Endothelial cell (in vitro differentiated cells): ENCODE measurements around the gene MACROD2. TPM values are rescaled to one million over a fixed set of nuclear protein-coding genes. Genes with fewer than 3 reads are reported as not detected.
"Not testable (repeated sequence)": the region's sequence is repeated elsewhere in the genome, so short reads cannot be mapped to it uniquely, and the experiment has no call there.

Experiments
- DNase-seq: peaks from one replicate; pipeline ENCODE4 v3.0.0; 2021; ENCODE audit warnings: low spot score
- H3K27ac Mint-ChIP-seq: one replicate; pipeline ENCODE4 v1.8.0; 2021; ENCODE audit warnings: mixed read lengths, inconsistent platforms; ENCODE audit not compliant: unreplicated experiment
- H3K27me3 Mint-ChIP-seq: one replicate; pipeline ENCODE4 v1.8.0; 2021; ENCODE audit warnings: mild to moderate bottlenecking, moderate library complexity, mixed read lengths, inconsistent platforms; ENCODE audit not compliant: unreplicated experiment
- H3K36me3 Mint-ChIP-seq: one replicate; pipeline ENCODE4 v1.8.0; 2021; ENCODE audit warnings: mild to moderate bottlenecking, low read depth, mixed read lengths, inconsistent platforms; ENCODE audit not compliant: unreplicated experiment
- H3K4me1 Mint-ChIP-seq: one replicate; pipeline ENCODE4 v1.8.0; 2021; ENCODE audit warnings: mild to moderate bottlenecking, mixed read lengths, inconsistent platforms; ENCODE audit not compliant: unreplicated experiment
- H3K4me3 Mint-ChIP-seq: one replicate; pipeline ENCODE4 v1.8.0; 2021; ENCODE audit warnings: mild to moderate bottlenecking, mixed read lengths, inconsistent platforms; ENCODE audit not compliant: unreplicated experiment
- H3K9me3 Mint-ChIP-seq: one replicate; pipeline ENCODE4 v1.8.0; 2021; ENCODE audit warnings: mixed read lengths, inconsistent platforms; ENCODE audit not compliant: unreplicated experiment
- CTCF ChIP-seq: fragments of 200-600 bp; sonication (generic); IDR thresholded peaks from one replicate; pipeline ENCODE4 v1.5.0; 2021; ENCODE audit warnings: antibody characterized with exemption; ENCODE audit not compliant: unreplicated experiment
- total RNA-seq: library from RNA; stranded (reverse); fragmentation: NEBNext Ultra II Directional; extraction: Animal tissue kit (Norgen Biotek cat#: 25700); gene quantifications from one replicate; pipeline ENCODE4 v1.2.1, GENCODE V29; 2021; ENCODE audit not compliant: unreplicated experiment

Gene MACROD2
- total RNA-seq, 1 donor from 2014 or later = 6.4 TPM

GRCh38 chr20:15535863-15536262 is 1540.5 kb downstream of the MACROD2 start:
- Mint-ChIP-seq H3K36me3 (no peaks in the 10 kb centered on the region), H3K27me3 (peaks cover 1% of the 10 kb centered on the region), H3K4me3 (no peak overlapping the region), H3K27ac (no peak overlapping the region), H3K9me3 (no peaks in the 10 kb centered on the region), H3K4me1 (no peaks in the 10 kb centered on the region)
- no peak for DNase-seq
- TF ChIP-seq CTCF = no peak

- H3K4me1 Mint-ChIP-seq, H3K36me3 Mint-ChIP-seq, H3K27ac Mint-ChIP-seq, H3K4me3 Mint-ChIP-seq, H3K9me3 Mint-ChIP-seq, DNase-seq, H3K27me3 Mint-ChIP-seq: not testable (repeated sequence)
Observed at GRCh38 chr20:15537200-15537599, 1541.9 kb downstream of the MACROD2 start.

- H3K36me3 Mint-ChIP-seq = no peaks in the 10 kb centered on the region
- H3K4me1 Mint-ChIP-seq = no peaks in the 10 kb centered on the region
- H3K9me3 Mint-ChIP-seq = no peaks in the 10 kb centered on the region
- no peak overlapping the region for H3K4me3 Mint-ChIP-seq
- no peak for DNase-seq
- TF ChIP-seq CTCF = no peak
- H3K27ac Mint-ChIP-seq = no peak overlapping the region
- H3K27me3 Mint-ChIP-seq = no peaks in the 10 kb centered on the region
Observed at GRCh38 chr20:15542655-15543054, 1547.3 kb downstream of the MACROD2 start.

GRCh38 chr20:15544742-15545141 is 1549.4 kb downstream of the MACROD2 start:
- Mint-ChIP-seq H3K27ac (no peak overlapping the region), H3K4me3 (no peak overlapping the region), H3K36me3 (no peaks in the 10 kb centered on the region), H3K9me3 (no peaks in the 10 kb centered on the region), H3K27me3 (no peaks in the 10 kb centered on the region), H3K4me1 (no peaks in the 10 kb centered on the region)
- no peak for TF ChIP-seq CTCF
- DNase-seq = no peak

GRCh38 chr20:15546525-15547023 is 1551.3 kb downstream of the MACROD2 start:
- Mint-ChIP-seq H3K4me1 (no peaks in the 10 kb centered on the region), H3K36me3 (no peaks in the 10 kb centered on the region), H3K4me3 (no peak overlapping the region), H3K27ac (no peak overlapping the region), H3K27me3 (no peaks in the 10 kb centered on the region), H3K9me3 (no peaks in the 10 kb centered on the region)
- no peak for DNase-seq
- TF ChIP-seq CTCF = no peak
